Activated CD4-positive, alpha-beta T cell treated with anti-CD3 and anti-CD28 coated beads for 1 hour (primary cell): ENCODE measurements around the gene ELOVL3.
"Not testable (repeated sequence)": the region's sequence is repeated elsewhere in the genome, so short reads cannot be mapped to it uniquely, and the experiment has no call there.

Experiments
- DNase-seq: peaks from one replicate; pipeline ENCODE4 v3.0.0-alpha.2; 2020

ELOVL3 gene

GRCh38 chr10:102229810-102230263 lies 3.7 kb downstream of the ELOVL3 start:
- peak; percentile 79 for DNase-seq

- peak; percentile 19 for DNase-seq
Measured at GRCh38 chr10:102230264-102230860, 4.3 kb downstream of the ELOVL3 start.

GRCh38 chr10:102230861-102231356 lies 4.8 kb downstream of the ELOVL3 start:
- peak; percentile 22 for DNase-seq

- peak; percentile 51 for DNase-seq
Measured at GRCh38 chr10:102231357-102232318, 5.5 kb downstream of the ELOVL3 start.

GRCh38 chr10:102233997-102234396 lies 7.9 kb downstream of the ELOVL3 start:
- no peak for DNase-seq

GRCh38 chr10:102234888-102235597 lies 8.9 kb downstream of the ELOVL3 start:
- DNase-seq = no peak

- DNase-seq = no peak
Measured at GRCh38 chr10:102235598-102235920, 9.5 kb downstream of the ELOVL3 start.

GRCh38 chr10:102236006-102236405 lies 9.9 kb downstream of the ELOVL3 start:
- DNase-seq = no peak

- DNase-seq = no peak
Measured at GRCh38 chr10:102237711-102238252, 11.7 kb downstream of the ELOVL3 start.

- no peak for DNase-seq
Measured at GRCh38 chr10:102240467-102241031, 14.4 kb downstream of the ELOVL3 start.

- no peak for DNase-seq
Measured at GRCh38 chr10:102241032-102241443, 14.9 kb downstream of the ELOVL3 start.

GRCh38 chr10:102241444-102242117 lies 15.5 kb downstream of the ELOVL3 start, which contains the start of gene PITX3:
Gene PITX3 (minus strand): TSS chr10:102241512. CDS start chr10:102232080, 9,432 bp downstream.
- peak; percentile 79 for DNase-seq

- no peak for DNase-seq
Measured at GRCh38 chr10:102242118-102242485, 16.0 kb downstream of the ELOVL3 start.

GRCh38 chr10:102243309-102243708 lies 17.2 kb downstream of the ELOVL3 start:
- no peak for DNase-seq

GRCh38 chr10:102245082-102245931 lies 19.2 kb downstream of the ELOVL3 start, which contains the start of gene GBF1:
Gene GBF1 (plus strand): TSS chr10:102245532. CDS start chr10:102258939, 13,407 bp downstream.
- peak; percentile 82 for DNase-seq

- DNase-seq = no peak
Measured at GRCh38 chr10:102245932-102246251, 19.8 kb downstream of the ELOVL3 start.

- DNase-seq = no peak
Measured at GRCh38 chr10:102246261-102246660, 20.2 kb downstream of the ELOVL3 start.

GRCh38 chr10:102247734-102248133 lies 21.6 kb downstream of the ELOVL3 start:
- no peak for DNase-seq

- not testable (repeated sequence) for DNase-seq
Measured at GRCh38 chr10:102252508-102252907, 26.4 kb downstream of the ELOVL3 start.

- no peak for DNase-seq
Measured at GRCh38 chr10:102254426-102254825, 28.3 kb downstream of the ELOVL3 start.

GRCh38 chr10:102255404-102255803 lies 29.3 kb downstream of the ELOVL3 start:
- DNase-seq = no peak
